ENCODE results near the gene TRUB1.
"Not testable (repeated sequence)": the region's sequence is repeated elsewhere in the genome, so short reads cannot be mapped to it uniquely, and the experiment has no call there.

Gene TRUB1

DNA sequence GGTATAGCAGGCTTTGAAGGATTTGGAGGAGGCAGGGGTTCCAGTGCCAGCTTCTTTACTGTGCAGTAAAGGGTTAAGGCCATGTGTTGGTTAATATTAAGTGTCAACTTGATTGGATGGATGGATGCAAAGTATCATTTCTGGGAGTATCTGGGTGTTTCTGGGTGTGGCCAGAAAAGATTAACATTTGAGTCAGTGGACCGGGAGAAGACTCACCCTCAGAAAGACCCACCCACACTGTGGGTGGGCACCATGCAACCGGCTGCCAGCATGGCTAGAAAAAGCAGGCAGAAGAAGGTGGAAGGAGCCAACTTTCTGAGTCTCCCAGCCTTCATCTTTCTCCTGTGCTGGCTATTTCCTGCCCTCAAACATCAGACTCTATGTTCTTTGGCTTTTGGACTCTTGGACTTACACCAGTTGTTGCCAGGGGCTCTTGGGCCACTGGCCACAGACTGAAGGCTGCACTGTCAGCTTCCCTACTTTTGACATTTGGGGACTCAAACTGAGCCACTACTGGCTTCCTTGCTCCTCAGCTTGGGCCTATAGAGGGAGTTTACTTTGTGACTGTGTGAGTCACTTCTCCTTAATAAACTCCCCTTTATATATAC is 6.8 kb upstream of the TRUB1 start:
- no peak for DNase-seq (ENCODE audit: low spot score)
- in situ Hi-C loops (cut with MboI; ENCODE audit: low sequenced_read_pairs, unreplicated experiment) = no loop called here
- TF ChIP-seq, protein P1, sequence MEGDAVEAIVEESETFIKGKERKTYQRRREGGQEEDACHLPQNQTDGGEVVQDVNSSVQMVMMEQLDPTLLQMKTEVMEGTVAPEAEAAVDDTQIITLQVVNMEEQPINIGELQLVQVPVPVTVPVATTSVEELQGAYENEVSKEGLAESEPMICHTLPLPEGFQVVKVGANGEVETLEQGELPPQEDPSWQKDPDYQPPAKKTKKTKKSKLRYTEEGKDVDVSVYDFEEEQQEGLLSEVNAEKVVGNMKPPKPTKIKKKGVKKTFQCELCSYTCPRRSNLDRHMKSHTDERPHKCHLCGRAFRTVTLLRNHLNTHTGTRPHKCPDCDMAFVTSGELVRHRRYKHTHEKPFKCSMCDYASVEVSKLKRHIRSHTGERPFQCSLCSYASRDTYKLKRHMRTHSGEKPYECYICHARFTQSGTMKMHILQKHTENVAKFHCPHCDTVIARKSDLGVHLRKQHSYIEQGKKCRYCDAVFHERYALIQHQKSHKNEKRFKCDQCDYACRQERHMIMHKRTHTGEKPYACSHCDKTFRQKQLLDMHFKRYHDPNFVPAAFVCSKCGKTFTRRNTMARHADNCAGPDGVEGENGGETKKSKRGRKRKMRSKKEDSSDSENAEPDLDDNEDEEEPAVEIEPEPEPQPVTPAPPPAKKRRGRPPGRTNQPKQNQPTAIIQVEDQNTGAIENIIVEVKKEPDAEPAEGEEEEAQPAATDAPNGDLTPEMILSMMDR (IDR thresholded peaks at IDR 0.05; ENCODE audit: borderline replicate concordance, control extremely low read depth, extremely low read depth, insufficient read depth, missing control alignments) = no peak

DNA sequence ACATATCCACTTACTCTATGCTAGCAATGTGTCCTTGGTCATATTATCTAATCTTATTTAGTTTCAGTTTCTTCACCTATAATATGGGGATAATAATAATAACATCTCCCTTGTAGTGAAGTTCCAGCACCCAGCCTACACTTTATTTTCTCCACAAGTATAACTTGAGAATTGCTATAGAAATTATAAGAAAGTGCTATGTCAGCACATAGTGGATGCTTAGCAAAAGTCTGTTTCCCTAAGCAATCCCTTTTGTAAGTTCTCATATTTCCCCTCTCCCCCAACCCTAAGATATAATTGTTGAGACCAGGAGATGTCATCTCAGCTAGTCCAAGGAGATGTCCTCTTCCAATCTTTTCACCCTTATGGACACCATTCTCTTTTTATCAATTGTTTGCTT is 5.8 kb upstream of the TRUB1 start:
- TF ChIP-seq, protein P1 (IDR thresholded peaks at IDR 0.05; ENCODE audit: borderline replicate concordance, control extremely low read depth, extremely low read depth, insufficient read depth, missing control alignments) = no peak
- no peak for DNase-seq (ENCODE audit: low spot score)
- in situ Hi-C loops (cut with MboI; ENCODE audit: low sequenced_read_pairs, unreplicated experiment) = no loop called here

DNA sequence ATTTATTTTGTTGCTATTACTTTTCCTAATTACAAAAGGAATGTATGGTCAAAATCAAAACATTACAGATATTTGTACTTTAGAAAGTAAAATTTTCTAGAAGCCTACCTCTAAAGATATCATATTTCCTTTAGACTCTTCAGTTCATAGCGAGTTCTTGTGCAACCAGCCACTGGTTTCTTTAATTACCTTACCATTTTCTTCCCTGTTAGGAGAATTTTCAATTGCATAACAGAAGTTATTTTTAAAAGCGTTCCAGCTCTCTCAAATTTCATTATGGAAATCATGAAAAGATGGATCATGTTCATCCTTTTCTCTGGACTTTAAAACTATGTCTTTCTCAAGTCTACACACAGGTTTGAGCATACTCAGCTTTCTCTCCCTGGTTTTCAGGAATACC is 5.0 kb upstream of the TRUB1 start:
- in situ Hi-C loops (cut with MboI; ENCODE audit: low sequenced_read_pairs, unreplicated experiment) = no loop called here
- no peak for DNase-seq (ENCODE audit: low spot score)
- TF ChIP-seq, protein P1 (IDR thresholded peaks at IDR 0.05; ENCODE audit: borderline replicate concordance, control extremely low read depth, extremely low read depth, insufficient read depth, missing control alignments) = no peak

DNA sequence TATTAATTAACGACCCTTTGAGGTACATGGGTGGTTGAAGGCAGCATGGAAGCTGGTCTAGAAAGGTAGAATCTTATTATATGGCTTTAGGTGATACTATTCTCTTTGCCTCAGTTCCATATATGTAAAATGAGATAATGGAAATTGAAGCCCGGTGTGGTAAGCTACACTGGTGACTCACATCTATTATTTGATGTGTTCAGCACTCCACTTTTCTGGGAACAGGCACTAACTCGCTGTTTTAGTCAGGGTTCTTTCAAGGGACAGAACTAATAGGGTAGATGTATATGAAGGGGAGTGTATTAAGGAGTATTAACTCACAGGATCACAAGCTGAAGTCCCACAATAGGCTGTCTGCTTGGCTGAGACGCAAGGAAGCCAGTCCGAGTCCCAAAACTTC is 4.4 kb upstream of the TRUB1 start:
- TF ChIP-seq, protein P1 (IDR thresholded peaks at IDR 0.05; ENCODE audit: borderline replicate concordance, control extremely low read depth, extremely low read depth, insufficient read depth, missing control alignments) = no peak
- no peak for DNase-seq (ENCODE audit: low spot score)
- in situ Hi-C loops (cut with MboI; ENCODE audit: low sequenced_read_pairs, unreplicated experiment) = no loop called here

DNA sequence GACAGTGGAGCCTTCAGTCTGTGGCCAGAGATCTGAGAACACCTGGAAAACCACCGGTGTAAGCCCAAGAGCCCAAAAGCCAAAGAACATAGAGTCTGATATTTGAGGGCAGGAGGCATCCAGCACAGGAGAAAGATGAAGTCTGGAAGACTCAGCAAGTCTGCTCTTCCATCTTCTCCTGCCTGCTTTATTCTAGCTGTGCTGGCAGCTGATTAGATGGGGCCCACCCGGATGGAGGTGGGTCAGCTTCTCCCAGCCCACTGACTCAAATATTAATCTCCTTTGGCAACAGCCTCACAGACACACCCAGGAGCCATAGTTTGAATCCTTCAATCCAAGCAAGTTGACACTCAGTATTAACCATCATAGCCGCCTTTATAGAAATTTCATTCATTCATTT is 4.0 kb upstream of the TRUB1 start:
- in situ Hi-C loops (cut with MboI; ENCODE audit: low sequenced_read_pairs, unreplicated experiment); DNase-seq (ENCODE audit: low spot score): not testable (repeated sequence)

DNA sequence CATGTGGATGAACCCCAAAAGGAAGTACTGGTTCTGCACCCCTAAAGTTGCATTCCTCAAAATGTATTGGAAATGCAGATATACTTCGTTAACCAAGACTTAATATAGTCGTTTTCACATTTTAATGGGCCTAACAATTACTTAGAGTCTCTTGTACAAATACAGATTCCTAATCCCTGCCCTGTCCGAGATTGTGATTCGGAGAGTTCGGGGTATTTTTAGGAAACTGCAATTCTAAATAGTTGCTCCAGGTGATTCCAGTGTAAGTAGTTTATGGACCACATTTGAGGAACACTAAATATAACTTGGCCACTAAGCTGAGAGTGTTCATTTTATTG is 830 bp downstream of the TRUB1 start:
- in situ Hi-C loops (cut with MboI; ENCODE audit: low sequenced_read_pairs, unreplicated experiment) = no loop called here
- DNase-seq (ENCODE audit: low spot score) = no peak
- TF ChIP-seq, protein P1 (IDR thresholded peaks at IDR 0.05; ENCODE audit: borderline replicate concordance, control extremely low read depth, extremely low read depth, insufficient read depth, missing control alignments) = no peak

DNA sequence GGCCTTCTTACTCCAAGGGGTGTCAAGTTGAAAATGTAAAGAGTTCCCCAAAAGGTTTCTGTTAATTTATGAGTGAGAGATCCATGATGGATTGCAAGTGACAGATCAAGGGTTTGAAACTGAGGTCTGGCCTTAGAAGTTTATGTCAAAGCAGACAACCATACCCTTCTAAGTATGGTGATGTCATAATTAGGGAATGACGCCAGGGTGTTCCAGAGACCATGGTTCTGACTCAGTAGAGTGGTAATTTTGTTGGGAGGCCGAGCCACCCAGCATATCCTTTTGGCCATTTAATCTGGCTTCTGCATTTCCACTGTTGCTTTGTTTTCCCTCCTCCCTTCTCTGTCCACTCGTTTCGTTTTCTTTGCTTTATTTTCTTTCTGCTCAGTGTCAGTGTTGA is 2.7 kb downstream of the TRUB1 start:
- DNase-seq (ENCODE audit: low spot score) = no peak
- in situ Hi-C loops (cut with MboI; ENCODE audit: low sequenced_read_pairs, unreplicated experiment) = no loop called here
- TF ChIP-seq, protein P1 (IDR thresholded peaks at IDR 0.05; ENCODE audit: borderline replicate concordance, control extremely low read depth, extremely low read depth, insufficient read depth, missing control alignments) = no peak

All from GM13976 (cell line).